ENCODE data around the gene PRKAR2B.

PRKAR2B gene

DNA sequence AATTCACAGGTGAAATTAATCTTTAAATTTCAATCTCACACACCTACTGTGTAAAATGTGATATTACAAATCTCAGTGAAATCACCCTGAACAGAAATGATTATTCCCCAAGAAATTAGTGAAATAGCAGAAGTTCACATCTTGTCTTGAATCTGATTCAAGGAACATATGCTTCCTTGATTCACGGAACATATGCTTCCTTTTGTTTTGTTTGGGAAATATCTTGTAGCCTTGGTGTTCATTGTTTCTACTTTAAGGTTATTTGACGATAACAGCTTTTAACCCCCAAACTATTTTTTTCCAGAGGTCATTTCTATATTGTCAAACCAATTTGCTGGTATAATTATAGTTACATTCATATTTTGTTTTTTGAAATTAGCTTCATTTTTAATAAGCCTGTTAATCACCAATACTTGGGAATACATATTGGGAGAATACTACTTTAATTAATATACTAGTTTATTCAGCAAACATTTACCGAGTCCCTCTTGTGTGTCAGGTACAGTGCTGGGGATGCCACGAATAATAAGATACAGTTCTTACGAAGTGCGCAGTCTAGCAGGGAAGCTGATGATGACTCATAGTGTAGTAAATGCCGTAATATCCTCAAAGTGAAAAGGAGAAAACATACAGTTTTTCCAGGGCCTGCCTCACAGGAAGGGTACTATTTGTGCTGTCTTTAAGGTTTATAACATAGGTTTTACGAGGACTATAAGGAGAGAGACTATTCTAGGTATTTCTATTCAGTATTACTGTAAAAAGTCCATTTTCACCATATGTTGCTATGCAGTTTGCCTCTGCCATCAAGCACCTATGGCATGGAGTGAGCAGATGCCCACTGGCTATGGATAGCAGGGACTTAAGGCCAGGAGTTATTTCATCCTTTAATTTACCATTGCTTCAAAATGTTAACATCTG is 32.5 kb downstream of the PRKAR2B start:
- no peak for DNase-seq (ENCODE audit: low read depth)
- TF ChIP-seq, protein P1, sequence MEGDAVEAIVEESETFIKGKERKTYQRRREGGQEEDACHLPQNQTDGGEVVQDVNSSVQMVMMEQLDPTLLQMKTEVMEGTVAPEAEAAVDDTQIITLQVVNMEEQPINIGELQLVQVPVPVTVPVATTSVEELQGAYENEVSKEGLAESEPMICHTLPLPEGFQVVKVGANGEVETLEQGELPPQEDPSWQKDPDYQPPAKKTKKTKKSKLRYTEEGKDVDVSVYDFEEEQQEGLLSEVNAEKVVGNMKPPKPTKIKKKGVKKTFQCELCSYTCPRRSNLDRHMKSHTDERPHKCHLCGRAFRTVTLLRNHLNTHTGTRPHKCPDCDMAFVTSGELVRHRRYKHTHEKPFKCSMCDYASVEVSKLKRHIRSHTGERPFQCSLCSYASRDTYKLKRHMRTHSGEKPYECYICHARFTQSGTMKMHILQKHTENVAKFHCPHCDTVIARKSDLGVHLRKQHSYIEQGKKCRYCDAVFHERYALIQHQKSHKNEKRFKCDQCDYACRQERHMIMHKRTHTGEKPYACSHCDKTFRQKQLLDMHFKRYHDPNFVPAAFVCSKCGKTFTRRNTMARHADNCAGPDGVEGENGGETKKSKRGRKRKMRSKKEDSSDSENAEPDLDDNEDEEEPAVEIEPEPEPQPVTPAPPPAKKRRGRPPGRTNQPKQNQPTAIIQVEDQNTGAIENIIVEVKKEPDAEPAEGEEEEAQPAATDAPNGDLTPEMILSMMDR (IDR thresholded peaks at IDR 0.05; ENCODE audit: insufficient read depth, low read depth, low read length, missing control alignments) = no peak

DNA sequence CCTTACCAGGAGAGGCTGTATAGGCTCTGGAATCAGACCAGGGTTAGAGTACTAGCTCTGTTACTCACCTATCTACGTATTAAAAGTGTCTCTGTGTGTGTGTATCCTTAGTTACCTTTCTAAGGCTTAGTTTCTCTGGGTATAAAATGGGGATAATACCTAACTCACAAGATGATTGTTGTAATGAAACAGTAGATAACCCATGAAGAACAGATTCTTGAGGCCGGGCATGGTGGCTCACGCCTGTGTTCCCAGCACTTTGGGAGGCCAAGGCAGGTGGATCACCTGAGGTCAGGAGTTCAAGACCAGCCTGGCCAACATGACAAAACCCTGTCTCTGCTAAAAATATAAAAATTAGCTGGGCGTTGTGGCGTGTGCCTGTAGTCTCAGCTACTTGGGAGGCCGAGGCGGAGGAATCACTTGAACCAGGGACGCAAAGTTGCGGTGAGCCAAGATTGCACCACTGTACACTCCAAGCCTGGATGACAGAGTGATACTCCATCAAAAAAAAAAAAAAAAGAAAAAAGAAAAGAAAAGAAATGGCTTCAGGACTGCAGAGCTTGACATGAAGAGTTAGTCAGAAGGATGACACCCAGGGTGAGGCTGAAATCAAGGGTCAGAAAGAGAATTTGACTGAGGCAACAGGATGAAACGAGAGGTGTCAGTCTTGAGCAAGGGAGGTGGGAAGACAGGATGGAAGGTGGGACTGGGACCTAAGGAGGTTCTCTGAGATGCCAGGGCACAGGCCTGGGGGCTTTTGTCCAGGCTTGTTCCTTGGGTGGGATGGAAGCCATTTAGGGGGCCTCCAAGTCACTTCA is 33.4 kb downstream of the PRKAR2B start:
- H3K4me3 ChIP-seq (ENCODE audit: low read depth, low read length) = no peak overlapping the region
- DNase-seq (ENCODE audit: low read depth) = no peak
- TF ChIP-seq, protein P1 (IDR thresholded peaks at IDR 0.05; ENCODE audit: insufficient read depth, low read depth, low read length, missing control alignments) = no peak

More for the DNA sequence above, 32.5 kb downstream of the PRKAR2B start:
- H3K4me3 ChIP-seq (ENCODE audit: low read depth, low read length) = no peak overlapping the region

DNA sequence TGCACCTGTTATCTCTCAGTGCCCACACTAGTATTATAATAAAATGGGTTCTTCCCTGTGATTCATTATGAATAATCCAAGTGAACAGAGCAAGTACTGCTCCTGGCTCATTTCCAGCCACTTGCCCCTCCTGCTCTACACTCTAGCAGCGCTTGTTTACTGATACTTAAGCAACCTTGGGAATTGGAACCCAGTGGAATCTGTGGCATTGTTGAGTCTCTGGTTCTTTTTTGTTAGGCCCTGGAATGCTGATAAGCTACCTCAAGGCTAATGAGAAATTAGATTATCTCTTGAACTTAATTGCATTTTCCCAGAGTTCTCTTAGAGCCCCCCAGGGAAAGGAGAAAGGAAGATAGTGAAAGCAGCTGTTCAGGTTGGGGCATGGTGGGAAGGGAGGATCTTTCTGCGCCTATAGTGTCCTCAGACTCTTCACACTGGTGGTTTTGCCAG is 34.0 kb downstream of the PRKAR2B start:
- TF ChIP-seq, protein P1 (IDR thresholded peaks at IDR 0.05; ENCODE audit: insufficient read depth, low read depth, low read length, missing control alignments) = no peak
- DNase-seq (ENCODE audit: low read depth) = no peak
- no peak overlapping the region for H3K4me3 ChIP-seq (ENCODE audit: low read depth, low read length)

DNA sequence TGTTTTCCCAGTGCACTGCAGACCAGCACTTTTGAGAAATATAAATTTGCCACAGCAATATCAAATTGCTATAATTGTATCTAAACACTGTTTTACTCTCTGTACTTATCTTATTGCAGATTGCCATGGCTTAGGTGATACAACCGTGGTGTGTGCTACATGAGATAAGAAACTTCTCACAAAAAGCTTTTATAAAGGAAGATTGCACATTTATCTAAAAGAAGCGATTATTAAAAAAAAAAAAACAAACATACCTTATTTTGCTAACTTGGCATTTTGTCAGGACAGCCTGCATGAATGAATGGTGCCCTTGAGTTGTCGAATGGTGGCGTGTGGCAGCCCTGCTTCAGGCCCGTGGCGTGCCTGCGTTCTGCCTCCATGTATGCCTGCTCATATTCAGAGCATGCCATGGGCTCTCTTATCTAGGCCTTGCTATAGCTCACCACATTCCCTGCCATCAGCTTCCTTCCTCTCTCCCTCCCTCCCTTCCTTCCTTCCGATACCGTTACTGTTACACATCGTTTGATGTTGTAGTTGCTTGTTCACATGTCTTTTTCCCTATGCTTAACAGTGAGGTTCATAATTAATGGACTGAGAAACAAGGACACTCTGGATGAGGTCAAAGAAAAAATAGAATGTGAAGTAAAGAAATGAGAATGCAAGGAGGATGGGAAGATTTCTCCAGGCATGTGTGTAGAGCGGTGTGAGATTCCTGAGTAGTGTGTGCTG is 34.9 kb downstream of the PRKAR2B start:
- no peak overlapping the region for H3K4me3 ChIP-seq (ENCODE audit: low read depth, low read length)
- DNase-seq (ENCODE audit: low read depth) = no peak
- TF ChIP-seq, protein P1 (IDR thresholded peaks at IDR 0.05; ENCODE audit: insufficient read depth, low read depth, low read length, missing control alignments) = no peak

DNA sequence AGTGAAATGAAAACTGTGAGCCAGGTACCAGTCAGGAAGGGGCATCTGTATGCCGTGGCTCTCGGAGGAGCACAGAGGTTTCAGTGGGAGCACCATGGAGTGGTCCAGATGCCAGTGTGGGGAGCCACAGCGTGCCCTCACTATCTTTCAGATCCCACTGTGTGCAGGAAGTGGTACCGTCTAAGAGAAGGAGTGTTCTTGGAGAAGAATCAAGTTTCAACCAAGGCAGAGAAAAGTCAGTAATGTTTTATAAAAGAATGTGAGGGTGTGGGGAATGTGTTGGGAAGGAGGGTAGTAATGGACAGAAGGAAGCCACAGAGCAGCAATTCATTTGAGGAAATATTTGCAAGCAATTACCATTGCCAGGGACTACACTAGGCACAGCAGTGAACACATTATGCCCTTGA is 35.6 kb downstream of the PRKAR2B start:
- no peak for DNase-seq (ENCODE audit: low read depth)
- no peak overlapping the region for H3K4me3 ChIP-seq (ENCODE audit: low read depth, low read length)
- TF ChIP-seq, protein P1 (IDR thresholded peaks at IDR 0.05; ENCODE audit: insufficient read depth, low read depth, low read length, missing control alignments) = no peak

DNA sequence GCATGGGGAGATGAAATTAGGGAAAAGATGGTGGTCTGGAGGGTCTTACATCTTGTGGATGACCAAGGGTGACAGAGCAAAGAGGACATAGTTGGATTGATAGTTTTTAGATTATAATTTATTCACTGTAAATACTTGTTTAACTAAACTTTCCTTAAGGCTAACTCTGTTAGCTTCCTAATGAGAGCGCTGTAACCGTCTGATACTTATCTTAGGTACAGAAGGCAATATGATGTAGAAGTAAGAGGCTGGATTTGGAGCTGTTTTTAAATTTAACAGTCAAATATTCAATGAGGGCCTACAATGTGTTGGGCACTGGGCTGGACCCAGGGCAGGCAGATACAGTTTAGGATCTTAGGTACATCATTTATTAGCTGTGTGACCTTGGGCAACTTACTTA is 36.0 kb downstream of the PRKAR2B start:
- DNase-seq (ENCODE audit: low read depth) = no peak
- H3K4me3 ChIP-seq (ENCODE audit: low read depth, low read length) = no peak overlapping the region
- TF ChIP-seq, protein P1 (IDR thresholded peaks at IDR 0.05; ENCODE audit: insufficient read depth, low read depth, low read length, missing control alignments) = no peak
